ENCODE results near the gene COG5. TPM values are rescaled to one million over a fixed set of nuclear protein-coding genes. Genes with fewer than 3 reads are reported as not detected.

COG5 gene
- total and polyA plus RNA-seq, 2 experiments from 2014 or later = 15.4 to 36.5 TPM

DNA sequence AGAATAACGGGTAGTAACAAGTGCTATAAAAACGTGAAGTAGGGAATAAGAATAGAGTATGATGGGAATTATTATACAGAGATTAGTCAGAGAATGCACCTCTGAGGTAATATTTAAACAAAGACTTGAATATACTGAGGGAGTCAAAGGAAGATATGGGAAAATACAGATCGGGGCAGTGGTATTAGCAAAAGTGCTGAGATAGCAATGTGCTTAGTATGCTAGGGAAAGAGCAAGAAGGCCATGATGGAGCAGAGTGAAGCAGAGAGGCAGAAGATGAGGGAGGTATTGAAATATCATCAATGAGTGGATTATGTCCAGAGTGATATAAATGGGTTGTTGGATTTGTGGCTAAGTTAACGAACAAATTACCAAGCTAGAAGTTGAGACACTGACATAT, 190.4 kb downstream of the COG5 start:
- H3K9me3 Mint-ChIP-seq = no peaks in the 10 kb centered on the region
- H3K79me2 ChIP-seq (replicated peaks; ENCODE audit: insufficient read depth) = no peaks in the 10 kb centered on the region
- ATAC-seq = no peak
- H3K27me3 Mint-ChIP-seq (ENCODE audit: insufficient read depth, low read depth, poor library complexity) = no peaks in the 10 kb centered on the region
- no peak for DNase-seq (ENCODE audit: low spot score)
- H3K4me2 ChIP-seq = no peak overlapping the region
- H3F3A ChIP-seq (replicated peaks; ENCODE audit: low read depth) = no peaks in the 10 kb centered on the region
- H3K27ac ChIP-seq (ENCODE audit: low read depth) = no peak overlapping the region
- H3K4me1 Mint-ChIP-seq = no peaks in the 10 kb centered on the region
- H3K36me3 Mint-ChIP-seq (ENCODE audit: low read depth) = no peaks in the 10 kb centered on the region
- no peak overlapping the region for H3K4me3 Mint-ChIP-seq
- no peak overlapping the region for H2AFZ ChIP-seq
- H3K36me3 ChIP-seq (ENCODE audit: insufficient read depth) = no peaks in the 10 kb centered on the region
- H3K4me3 ChIP-seq = no peak overlapping the region
- H3K27ac Mint-ChIP-seq = no peak overlapping the region
- H4K20me1 ChIP-seq (replicated peaks; ENCODE audit: insufficient read depth) = no peaks in the 10 kb centered on the region
- no peaks in the 10 kb centered on the region for H3K4me1 ChIP-seq (ENCODE audit: insufficient read depth)
- TF ChIP-seq REST (IDR thresholded peaks at IDR 0.05; ENCODE audit: unreplicated experiment) (no peak), CREB1 (CRISPR knock-in tag; IDR thresholded peaks at IDR 0.05; ENCODE audit: low read depth) (no peak)
- no peaks in the 10 kb centered on the region for H3K27me3 ChIP-seq (ENCODE audit: insufficient read depth)
- no peaks in the 10 kb centered on the region for H3K9me2 ChIP-seq (ENCODE audit: insufficient read depth)

GRCh38 chr7:107372298-107372697, 191.4 kb downstream of the COG5 start:
- H3K9me2 ChIP-seq (ENCODE audit: insufficient read depth) = no peaks in the 10 kb centered on the region
- DNase-seq (ENCODE audit: low spot score) = no peak
- no peaks in the 10 kb centered on the region for H3K27me3 ChIP-seq (ENCODE audit: insufficient read depth)
- H3K27ac ChIP-seq (ENCODE audit: low read depth) = no peak overlapping the region
- H3K36me3 Mint-ChIP-seq (ENCODE audit: low read depth) = no peaks in the 10 kb centered on the region
- H3K4me3 Mint-ChIP-seq = no peak overlapping the region
- H3F3A ChIP-seq (replicated peaks; ENCODE audit: low read depth) = no peaks in the 10 kb centered on the region
- H4K20me1 ChIP-seq (replicated peaks; ENCODE audit: insufficient read depth) = no peaks in the 10 kb centered on the region
- no peaks in the 10 kb centered on the region for H3K4me1 ChIP-seq (ENCODE audit: insufficient read depth)
- no peak overlapping the region for H2AFZ ChIP-seq
- H3K4me1 Mint-ChIP-seq = no peaks in the 10 kb centered on the region
- no peaks in the 10 kb centered on the region for H3K36me3 ChIP-seq (ENCODE audit: insufficient read depth)
- H3K27ac Mint-ChIP-seq = no peak overlapping the region
- no peaks in the 10 kb centered on the region for H3K9me3 Mint-ChIP-seq
- ATAC-seq = no peak
- no peaks in the 10 kb centered on the region for H3K79me2 ChIP-seq (replicated peaks; ENCODE audit: insufficient read depth)
- no peak overlapping the region for H3K4me3 ChIP-seq
- H3K27me3 Mint-ChIP-seq (ENCODE audit: insufficient read depth, low read depth, poor library complexity) = no peaks in the 10 kb centered on the region
- TF ChIP-seq, protein P1, sequence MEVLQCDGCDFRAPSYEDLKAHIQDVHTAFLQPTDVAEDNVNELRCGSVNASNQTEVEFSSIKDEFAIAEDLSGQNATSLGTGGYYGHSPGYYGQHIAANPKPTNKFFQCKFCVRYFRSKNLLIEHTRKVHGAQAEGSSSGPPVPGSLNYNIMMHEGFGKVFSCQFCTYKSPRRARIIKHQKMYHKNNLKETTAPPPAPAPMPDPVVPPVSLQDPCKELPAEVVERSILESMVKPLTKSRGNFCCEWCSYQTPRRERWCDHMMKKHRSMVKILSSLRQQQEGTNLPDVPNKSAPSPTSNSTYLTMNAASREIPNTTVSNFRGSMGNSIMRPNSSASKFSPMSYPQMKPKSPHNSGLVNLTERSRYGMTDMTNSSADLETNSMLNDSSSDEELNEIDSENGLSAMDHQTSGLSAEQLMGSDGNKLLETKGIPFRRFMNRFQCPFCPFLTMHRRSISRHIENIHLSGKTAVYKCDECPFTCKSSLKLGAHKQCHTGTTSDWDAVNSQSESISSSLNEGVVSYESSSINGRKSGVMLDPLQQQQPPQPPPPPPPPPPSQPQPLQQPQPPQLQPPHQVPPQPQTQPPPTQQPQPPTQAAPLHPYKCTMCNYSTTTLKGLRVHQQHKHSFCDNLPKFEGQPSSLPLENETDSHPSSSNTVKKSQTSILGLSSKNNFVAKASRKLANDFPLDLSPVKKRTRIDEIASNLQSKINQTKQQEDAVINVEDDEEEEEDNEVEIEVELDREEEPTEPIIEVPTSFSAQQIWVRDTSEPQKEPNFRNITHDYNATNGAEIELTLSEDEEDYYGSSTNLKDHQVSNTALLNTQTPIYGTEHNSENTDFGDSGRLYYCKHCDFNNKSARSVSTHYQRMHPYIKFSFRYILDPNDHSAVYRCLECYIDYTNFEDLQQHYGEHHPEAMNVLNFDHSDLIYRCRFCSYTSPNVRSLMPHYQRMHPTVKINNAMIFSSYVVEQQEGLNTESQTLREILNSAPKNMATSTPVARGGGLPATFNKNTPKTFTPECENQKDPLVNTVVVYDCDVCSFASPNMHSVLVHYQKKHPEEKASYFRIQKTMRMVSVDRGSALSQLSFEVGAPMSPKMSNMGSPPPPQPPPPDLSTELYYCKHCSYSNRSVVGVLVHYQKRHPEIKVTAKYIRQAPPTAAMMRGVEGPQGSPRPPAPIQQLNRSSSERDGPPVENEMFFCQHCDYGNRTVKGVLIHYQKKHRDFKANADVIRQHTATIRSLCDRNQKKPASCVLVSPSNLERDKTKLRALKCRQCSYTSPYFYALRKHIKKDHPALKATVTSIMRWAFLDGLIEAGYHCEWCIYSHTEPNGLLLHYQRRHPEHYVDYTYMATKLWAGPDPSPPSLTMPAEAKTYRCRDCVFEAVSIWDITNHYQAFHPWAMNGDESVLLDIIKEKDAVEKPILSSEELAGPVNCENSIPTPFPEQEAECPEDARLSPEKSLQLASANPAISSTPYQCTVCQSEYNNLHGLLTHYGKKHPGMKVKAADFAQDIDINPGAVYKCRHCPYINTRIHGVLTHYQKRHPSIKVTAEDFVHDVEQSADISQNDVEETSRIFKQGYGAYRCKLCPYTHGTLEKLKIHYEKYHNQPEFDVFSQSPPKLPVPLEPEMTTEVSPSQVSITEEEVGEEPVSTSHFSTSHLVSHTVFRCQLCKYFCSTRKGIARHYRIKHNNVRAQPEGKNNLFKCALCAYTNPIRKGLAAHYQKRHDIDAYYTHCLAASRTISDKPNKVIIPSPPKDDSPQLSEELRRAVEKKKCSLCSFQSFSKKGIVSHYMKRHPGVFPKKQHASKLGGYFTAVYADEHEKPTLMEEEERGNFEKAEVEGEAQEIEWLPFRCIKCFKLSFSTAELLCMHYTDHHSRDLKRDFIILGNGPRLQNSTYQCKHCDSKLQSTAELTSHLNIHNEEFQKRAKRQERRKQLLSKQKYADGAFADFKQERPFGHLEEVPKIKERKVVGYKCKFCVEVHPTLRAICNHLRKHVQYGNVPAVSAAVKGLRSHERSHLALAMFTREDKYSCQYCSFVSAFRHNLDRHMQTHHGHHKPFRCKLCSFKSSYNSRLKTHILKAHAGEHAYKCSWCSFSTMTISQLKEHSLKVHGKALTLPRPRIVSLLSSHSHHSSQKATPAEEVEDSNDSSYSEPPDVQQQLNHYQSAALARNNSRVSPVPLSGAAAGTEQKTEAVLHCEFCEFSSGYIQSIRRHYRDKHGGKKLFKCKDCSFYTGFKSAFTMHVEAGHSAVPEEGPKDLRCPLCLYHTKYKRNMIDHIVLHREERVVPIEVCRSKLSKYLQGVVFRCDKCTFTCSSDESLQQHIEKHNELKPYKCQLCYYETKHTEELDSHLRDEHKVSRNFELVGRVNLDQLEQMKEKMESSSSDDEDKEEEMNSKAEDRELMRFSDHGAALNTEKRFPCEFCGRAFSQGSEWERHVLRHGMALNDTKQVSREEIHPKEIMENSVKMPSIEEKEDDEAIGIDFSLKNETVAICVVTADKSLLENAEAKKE (CRISPR knock-in tag; IDR thresholded peaks at IDR 0.05) = no peak
- TF ChIP-seq ZNF114 (CRISPR knock-in tag; IDR thresholded peaks at IDR 0.05) (no peak), ZNF331 (CRISPR knock-in tag; IDR thresholded peaks at IDR 0.05; ENCODE audit: low read depth) (no peak), STAT1 (IDR thresholded peaks at IDR 0.05; ENCODE audit: unreplicated experiment) (no peak), EZH2 (IDR thresholded peaks at IDR 0.05; ENCODE audit: low read depth, unreplicated experiment) (no peak), NANOG (IDR thresholded peaks at IDR 0.05; ENCODE audit: borderline replicate concordance) (no peak)
- TF ChIP-seq, protein P2, sequence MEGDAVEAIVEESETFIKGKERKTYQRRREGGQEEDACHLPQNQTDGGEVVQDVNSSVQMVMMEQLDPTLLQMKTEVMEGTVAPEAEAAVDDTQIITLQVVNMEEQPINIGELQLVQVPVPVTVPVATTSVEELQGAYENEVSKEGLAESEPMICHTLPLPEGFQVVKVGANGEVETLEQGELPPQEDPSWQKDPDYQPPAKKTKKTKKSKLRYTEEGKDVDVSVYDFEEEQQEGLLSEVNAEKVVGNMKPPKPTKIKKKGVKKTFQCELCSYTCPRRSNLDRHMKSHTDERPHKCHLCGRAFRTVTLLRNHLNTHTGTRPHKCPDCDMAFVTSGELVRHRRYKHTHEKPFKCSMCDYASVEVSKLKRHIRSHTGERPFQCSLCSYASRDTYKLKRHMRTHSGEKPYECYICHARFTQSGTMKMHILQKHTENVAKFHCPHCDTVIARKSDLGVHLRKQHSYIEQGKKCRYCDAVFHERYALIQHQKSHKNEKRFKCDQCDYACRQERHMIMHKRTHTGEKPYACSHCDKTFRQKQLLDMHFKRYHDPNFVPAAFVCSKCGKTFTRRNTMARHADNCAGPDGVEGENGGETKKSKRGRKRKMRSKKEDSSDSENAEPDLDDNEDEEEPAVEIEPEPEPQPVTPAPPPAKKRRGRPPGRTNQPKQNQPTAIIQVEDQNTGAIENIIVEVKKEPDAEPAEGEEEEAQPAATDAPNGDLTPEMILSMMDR (conservative IDR thresholded peaks at IDR 0.05; ENCODE audit: low read depth in 2 of 2) = no peak
- TF ChIP-seq, protein P3, sequence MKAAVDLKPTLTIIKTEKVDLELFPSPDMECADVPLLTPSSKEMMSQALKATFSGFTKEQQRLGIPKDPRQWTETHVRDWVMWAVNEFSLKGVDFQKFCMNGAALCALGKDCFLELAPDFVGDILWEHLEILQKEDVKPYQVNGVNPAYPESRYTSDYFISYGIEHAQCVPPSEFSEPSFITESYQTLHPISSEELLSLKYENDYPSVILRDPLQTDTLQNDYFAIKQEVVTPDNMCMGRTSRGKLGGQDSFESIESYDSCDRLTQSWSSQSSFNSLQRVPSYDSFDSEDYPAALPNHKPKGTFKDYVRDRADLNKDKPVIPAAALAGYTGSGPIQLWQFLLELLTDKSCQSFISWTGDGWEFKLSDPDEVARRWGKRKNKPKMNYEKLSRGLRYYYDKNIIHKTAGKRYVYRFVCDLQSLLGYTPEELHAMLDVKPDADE (IDR thresholded peaks at IDR 0.05) = no peak
- H3K4me2 ChIP-seq = no peak overlapping the region
